ENCODE data around the gene PTRHD1. TPM values are rescaled to one million over a fixed set of nuclear protein-coding genes. Genes with fewer than 3 reads are reported as not detected.

Gene PTRHD1
- total RNA-seq, 1 experiment from 2014 or later, result 35.1 TPM

- H3K36me3 Mint-ChIP-seq (ENCODE audit: insufficient read depth, unreplicated experiment), result peaks cover 33% of the 10 kb centered on the region
- DNase-seq (ENCODE audit: unreplicated experiment), result no peak
- no peaks in the 10 kb centered on the region for H3K9me3 Mint-ChIP-seq (ENCODE audit: unreplicated experiment)
- ChIA-PET POLR2A (interaction anchor here (1.1 to 1.2 kb wide), 2 partner anchors 35 to 429 kb away, joined by 3 to 4 read pairs; partner anchors contain the start of genes CENPO and PTRHD1), CTCF (interaction anchor here (0.5 to 8.1 kb wide), 25 partner anchors 9 to 827 kb away, joined by 3 to 108 read pairs (median 4); partner anchors contain the start of genes CENPO and PTRHD1)
- no peak overlapping the region for H3K27ac Mint-ChIP-seq (ENCODE audit: low read depth, unreplicated experiment)
- BruUV-seq (replicated peaks), result no TSS peak
- intact Hi-C loops (cut with micrococcal nuclease), result loop anchor here (5.0 to 10.0 kb wide), 2 partner anchors 369 to 604 kb away; no protein-coding TSS in a partner anchor
- no peaks in the 10 kb centered on the region for H3K27me3 Mint-ChIP-seq (ENCODE audit: insufficient read depth, unreplicated experiment)
- H3K4me3 Mint-ChIP-seq (ENCODE audit: unreplicated experiment), result no peak overlapping the region
- H3K4me1 Mint-ChIP-seq (ENCODE audit: insufficient read depth, unreplicated experiment), result no peaks in the 10 kb centered on the region
- no peak for TF ChIP-seq CTCF (IDR thresholded peaks at IDR 0.05; ENCODE audit: unreplicated experiment)
Observed at GRCh38 chr2:24828238-24828996, 35.2 kb upstream of the PTRHD1 start.

- Mint-ChIP-seq H3K9me3 (ENCODE audit: unreplicated experiment) (no peaks in the 10 kb centered on the region), H3K36me3 (ENCODE audit: insufficient read depth, unreplicated experiment) (peaks cover 35% of the 10 kb centered on the region), H3K27ac (ENCODE audit: low read depth, unreplicated experiment) (no peak overlapping the region), H3K4me1 (ENCODE audit: insufficient read depth, unreplicated experiment) (no peaks in the 10 kb centered on the region), H3K4me3 (ENCODE audit: unreplicated experiment) (no peak overlapping the region), H3K27me3 (ENCODE audit: insufficient read depth, unreplicated experiment) (no peaks in the 10 kb centered on the region)
- POLR2A ChIA-PET, result interaction anchor here (0.7 to 1.2 kb wide), 3 partner anchors 35 to 428 kb away, joined by 3 to 4 read pairs (median 3); partner anchors contain the start of genes CENPO and PTRHD1
- no TSS peak for BruUV-seq (replicated peaks)
- peak; percentile 58 for TF ChIP-seq CTCF (IDR thresholded peaks at IDR 0.05; ENCODE audit: unreplicated experiment)
- intact Hi-C loops (cut with micrococcal nuclease), result loop anchor here (1.0 to 10.0 kb wide), 6 partner anchors 35 to 603 kb away; no protein-coding TSS in a partner anchor
- CTCF ChIA-PET, result interaction anchor here (0.5 to 8.1 kb wide), 25 partner anchors 9 to 600 kb away, joined by 3 to 108 read pairs (median 3); partner anchors contain the start of genes CENPO and PTRHD1
- DNase-seq (ENCODE audit: unreplicated experiment), result peak; percentile 73
Observed at GRCh38 chr2:24827321-24828237, 34.4 kb upstream of the PTRHD1 start.

- H3K4me3 Mint-ChIP-seq (ENCODE audit: unreplicated experiment), result no peak overlapping the region
- intact Hi-C loops (cut with micrococcal nuclease), result loop anchor here (1.0 to 10.0 kb wide), 6 partner anchors 34 to 602 kb away; no protein-coding TSS in a partner anchor
- BruUV-seq (replicated peaks), result no TSS peak
- DNase-seq (ENCODE audit: unreplicated experiment), result no peak
- ChIA-PET POLR2A (no interaction called here), CTCF (interaction anchor here (0.5 to 8.1 kb wide), 11 partner anchors 8 to 941 kb away, joined by 3 to 108 read pairs (median 3); no protein-coding TSS in a partner anchor)
- H3K9me3 Mint-ChIP-seq (ENCODE audit: unreplicated experiment), result no peaks in the 10 kb centered on the region
- no peak for TF ChIP-seq CTCF (IDR thresholded peaks at IDR 0.05; ENCODE audit: unreplicated experiment)
- no peak overlapping the region for H3K27ac Mint-ChIP-seq (ENCODE audit: low read depth, unreplicated experiment)
- H3K36me3 Mint-ChIP-seq (ENCODE audit: insufficient read depth, unreplicated experiment), result peaks cover 34% of the 10 kb centered on the region
- H3K27me3 Mint-ChIP-seq (ENCODE audit: insufficient read depth, unreplicated experiment), result no peaks in the 10 kb centered on the region
- no peaks in the 10 kb centered on the region for H3K4me1 Mint-ChIP-seq (ENCODE audit: insufficient read depth, unreplicated experiment)
Observed at GRCh38 chr2:24826773-24827145, 33.6 kb upstream of the PTRHD1 start.

Measured in MCF 10A (cell line).